HG02852 (cell line): ENCODE data around the gene TRIM8.

ENCODE experiments used
- ATAC-seq: cut with Tn5 transposase; IDR thresholded peaks from one replicate; pipeline ENCODE4 v1.9.1; 2021; ENCODE audit warnings: mild to moderate bottlenecking, moderate library complexity; ENCODE audit not compliant: unreplicated experiment

The TRIM8 gene, protein sequence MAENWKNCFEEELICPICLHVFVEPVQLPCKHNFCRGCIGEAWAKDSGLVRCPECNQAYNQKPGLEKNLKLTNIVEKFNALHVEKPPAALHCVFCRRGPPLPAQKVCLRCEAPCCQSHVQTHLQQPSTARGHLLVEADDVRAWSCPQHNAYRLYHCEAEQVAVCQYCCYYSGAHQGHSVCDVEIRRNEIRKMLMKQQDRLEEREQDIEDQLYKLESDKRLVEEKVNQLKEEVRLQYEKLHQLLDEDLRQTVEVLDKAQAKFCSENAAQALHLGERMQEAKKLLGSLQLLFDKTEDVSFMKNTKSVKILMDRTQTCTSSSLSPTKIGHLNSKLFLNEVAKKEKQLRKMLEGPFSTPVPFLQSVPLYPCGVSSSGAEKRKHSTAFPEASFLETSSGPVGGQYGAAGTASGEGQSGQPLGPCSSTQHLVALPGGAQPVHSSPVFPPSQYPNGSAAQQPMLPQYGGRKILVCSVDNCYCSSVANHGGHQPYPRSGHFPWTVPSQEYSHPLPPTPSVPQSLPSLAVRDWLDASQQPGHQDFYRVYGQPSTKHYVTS

DNA sequence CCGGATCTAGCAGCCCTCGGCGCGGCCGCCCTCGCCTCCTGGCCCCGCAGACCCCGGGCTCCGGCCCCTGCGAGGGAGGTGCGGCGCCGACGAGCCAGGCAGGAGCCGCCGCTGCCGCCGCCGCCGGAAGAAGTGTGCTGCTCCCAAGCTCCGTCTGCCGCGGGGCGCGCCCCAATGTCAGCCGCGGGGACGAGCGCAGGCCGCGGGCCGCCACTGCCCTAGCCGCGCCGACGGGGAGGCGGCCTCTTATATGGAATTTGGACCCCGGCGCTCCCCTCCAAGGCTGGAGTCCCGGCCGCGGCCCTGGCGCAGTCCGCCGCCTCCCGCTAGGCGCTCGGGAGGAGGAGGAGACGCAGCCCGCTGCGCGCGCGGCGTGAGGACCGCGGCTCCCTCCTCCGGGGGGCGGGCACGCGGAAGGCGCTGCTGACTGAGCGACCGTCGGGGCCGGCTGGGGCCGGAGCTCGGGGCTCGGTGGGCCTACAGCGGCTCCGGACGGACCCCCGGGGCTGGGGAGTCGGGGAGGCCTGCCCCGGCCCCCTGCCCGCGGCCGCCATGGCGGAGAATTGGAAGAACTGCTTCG, at the start of gene TRIM8:
Gene TRIM8, plus strand, starts transcription at position 414 of the 580 bp plus-strand sequence. Its CDS starts 139 bp downstream, at position 553.
- no peak for ATAC-seq

DNA sequence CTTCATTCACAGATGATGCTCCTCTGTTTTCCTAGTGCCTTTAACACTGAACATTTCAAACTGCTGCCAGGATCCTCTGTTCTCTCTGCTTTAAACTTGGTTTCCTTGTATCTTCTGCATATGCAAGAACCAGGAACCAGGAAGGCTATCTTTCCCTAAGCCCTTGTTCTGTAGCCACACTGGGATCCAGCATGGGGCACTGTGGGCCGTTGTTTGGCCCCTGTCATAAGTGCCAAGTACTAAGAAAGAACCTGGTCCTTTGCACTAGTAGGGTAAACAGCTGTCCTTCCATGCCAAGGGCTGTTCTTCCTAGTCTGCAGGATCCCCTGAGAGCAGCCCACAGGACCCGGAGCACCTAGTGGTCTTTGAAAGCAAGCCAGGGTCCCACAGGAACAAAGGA, 49.0 kb upstream of the TRIM8 start:
- no peak for ATAC-seq

DNA sequence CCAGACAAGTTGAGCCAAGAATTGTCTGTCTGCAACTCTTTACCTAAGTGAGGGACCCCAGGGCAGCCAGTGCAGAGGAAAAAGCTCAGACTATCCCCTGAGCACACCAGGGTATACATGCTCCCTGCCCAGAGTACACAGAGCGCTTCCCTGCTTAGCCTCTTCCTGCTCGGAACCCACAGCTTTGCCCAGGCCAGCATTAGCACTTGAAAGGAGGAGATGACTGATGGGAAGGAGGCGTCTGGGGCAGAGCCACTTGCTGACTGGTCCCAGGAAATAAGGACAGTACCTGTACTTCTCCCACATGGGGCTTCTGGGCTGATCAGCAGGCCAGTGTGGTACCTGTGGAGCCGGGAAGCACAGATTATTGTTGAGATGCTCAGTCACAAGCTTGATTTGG, 48.4 kb upstream of the TRIM8 start:
- no peak for ATAC-seq

DNA sequence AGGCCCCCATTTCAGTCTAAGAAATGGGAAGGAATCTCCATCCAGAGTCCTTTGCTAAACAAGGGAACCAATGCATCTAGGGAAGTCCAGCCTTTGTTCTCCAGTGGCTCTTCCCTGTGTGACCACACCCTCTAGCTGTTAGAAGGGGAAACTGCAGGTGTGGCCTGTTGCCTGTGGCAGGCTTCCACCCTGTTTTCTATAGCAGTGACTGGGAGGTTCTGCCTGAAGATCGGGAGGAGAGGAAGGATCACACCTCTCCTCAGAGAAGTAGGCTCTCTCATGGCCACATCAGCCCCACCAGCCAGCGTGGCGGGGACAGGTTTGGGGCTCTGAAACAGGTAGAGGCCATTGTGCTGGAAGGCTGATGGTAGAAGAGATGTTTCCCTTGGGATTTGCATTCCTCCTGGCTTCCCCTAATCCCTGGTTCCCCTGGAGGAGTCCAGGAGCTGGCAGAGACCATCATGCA, 47.7 kb upstream of the TRIM8 start:
- no peak for ATAC-seq

DNA sequence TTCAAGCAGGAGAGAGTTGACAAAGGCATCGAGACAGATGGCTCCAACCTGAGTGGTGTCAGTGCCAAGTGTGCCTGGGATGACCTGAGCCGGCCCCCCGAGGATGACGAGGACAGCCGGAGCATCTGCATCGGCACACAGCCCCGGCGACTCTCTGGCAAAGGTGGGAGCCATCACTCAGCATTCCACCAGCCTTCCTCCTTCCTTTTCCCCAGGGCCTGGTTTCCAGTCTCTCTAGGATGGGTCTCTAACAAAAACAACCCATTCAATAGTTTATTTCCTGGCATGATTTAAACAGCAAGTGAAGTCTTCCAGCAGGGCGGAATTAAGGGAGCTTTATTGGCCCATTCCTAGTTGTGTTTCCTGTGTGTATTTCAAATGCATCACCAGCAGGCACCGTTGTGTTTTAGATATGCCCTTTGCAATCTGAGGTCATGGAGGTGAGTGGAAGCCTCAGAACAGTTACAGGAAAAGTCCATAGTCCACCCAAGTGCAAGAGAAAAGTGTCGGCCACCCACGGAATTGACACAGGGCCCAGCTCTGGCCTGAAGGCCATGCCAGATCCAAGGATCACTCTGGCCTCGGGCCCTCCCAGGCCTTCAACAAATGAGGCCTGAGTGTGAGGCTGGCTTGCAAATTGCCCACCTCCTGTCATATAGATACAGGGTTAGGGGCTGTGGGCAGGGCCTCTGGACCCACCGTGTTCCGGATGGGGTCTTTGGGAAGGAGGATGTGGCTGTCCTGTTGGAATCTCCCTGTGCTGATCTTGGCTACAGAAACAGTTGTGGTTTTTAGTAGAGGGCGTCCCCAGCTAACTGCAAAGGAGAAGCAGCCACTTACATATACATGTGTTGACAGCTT, 46.9 kb upstream of the TRIM8 start:
- ATAC-seq: no peak

DNA sequence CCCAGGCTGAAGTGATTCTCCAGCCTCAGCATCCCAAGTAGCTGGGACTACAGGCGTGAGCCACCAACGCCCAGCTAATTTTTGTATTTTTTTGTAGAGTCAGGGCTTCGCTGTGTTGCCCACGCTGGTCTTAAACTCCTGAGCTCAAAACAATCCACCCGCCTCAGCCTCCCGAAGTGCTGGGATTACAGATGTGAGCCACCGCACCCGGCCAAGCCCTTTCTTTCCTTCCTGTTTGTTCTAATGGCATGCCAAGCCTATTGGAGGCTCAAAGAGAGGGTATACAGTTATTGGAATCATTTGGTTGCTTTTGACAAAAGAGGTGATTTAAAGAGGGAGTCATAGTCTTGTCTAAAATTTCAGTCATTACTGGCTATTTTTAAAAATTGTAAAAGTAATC, 46.0 kb upstream of the TRIM8 start:
- no peak for ATAC-seq

DNA sequence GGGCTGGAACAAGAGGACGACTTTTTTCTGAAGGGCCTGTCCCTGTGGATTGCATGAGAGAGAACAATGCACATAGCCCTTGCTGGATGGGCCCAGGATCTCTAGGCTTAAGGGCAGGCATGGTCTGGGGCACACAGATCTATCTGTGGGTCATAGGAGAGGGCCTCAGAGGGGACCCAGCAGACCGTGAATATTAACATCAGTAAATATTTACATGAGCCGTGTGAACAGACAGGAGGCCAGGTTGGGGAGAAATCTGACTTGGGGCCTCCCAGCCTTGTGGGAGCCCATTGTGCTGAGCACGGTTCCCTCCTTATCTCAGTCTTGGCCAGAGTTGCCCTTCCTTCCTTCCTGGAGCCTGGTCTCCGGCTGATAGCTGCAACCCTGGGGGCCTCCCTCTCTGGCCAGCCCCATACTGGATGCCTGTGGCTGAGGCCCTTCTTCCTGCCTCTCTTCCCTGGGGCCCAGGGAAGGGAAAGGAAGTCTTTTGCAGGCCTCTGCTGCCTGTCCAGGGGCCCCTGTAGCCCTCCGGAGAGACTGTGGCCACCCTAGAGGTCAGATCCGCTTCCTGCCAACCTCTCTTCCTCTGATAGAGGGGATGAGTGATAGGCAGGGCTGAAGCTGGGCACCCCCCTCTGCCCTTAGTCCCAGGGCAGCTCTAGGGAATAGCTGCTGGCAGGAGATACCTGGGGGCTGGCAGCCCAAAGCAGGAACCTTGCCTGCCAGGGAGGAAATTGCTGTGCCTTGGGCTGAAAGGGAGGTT, 44.5 kb upstream of the TRIM8 start:
- ATAC-seq: no peak

DNA sequence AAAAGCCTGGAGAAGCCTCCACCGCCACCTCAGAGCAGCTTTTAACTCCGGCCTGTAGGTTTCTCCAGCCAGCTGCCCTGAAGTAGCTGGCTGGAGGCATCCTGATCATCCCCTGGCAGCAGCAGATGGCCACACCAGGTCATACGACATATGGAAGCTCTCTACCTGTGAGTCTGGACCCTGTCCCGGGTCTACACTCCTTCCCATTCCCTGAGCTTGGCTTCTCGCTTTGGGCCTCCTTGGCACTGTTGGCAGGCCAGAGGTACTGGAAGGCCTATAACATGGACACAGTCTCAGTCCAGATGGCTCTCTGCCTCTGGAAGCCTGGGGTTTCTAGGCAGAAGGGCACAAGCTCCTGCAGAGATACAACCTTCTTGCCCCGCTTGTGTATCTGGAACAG, 43.5 kb upstream of the TRIM8 start:
- no peak for ATAC-seq

DNA sequence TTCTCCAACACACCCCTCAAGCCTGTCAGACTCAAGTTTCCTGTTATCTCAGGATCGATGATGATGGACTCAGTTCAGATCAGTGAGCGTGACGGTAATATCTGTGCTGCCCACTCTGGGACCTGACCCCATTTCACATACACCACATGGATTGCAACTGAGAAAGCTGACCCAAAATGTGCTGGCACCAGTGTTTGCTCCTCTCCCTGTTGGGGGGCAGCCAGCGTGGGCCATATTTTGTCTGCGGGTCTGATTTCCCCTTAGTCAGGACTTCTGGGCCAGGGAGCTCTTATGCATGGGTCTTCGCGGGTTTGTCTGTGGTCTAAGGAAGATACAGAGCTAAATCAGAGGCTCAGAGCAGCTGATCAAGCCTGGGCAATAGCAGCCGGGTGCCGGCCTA, 42.6 kb upstream of the TRIM8 start:
- ATAC-seq: no peak

DNA sequence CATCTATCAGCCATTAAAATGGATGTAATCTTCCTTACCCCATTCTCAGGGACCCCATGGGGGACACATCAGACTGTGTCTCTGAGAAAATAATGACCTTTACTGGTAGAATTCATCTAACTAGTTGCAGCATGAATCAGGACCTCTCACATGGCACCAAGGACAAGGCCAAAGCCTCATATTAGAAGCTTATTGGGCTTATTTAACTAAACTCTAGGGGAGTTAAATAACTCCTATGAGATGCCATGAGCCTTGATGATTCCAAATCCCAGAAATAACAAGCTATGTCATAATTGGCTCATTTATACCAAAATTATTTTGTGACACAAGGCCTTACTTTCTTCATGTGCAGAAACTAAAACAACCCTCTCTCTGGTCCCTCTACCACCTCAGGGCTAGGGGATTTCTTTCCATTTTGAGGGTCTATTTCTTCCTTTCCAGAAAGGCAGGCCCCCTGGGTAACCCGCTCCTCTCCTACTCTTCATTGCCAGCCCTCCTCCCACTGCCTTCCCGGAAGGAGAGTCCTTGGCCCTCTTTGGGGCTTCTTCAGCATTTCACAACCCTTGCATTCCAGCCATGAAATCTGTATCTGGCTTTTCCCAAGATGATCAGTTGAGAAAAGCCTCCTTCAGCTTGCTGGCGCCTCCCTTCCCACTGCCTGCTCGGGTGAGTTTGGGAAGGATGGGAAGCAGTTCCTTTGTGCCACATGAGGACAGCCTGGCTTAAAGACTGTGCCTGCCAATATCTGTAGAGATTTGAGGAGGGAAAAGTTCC, 41.8 kb upstream of the TRIM8 start:
- no peak for ATAC-seq

DNA sequence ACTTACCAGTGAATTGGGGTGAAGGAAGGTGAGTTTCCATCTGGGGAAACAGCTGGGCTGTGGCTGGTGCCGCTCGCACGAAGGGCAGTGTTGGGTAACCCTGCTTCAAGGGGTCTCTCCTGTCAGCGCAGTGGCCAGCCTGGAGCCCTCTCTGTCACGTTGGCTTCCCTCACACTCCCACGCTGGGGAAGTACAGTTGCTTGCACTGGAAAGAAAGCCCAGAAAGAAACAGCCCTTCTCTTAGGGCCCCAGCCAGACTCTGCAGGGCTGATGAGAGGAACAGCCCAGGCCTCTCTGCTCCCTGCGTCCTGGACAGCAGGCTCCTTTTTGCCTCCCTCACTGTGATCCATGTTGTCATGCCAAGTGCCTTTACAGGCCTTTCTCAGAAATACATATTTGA, 40.3 kb upstream of the TRIM8 start:
- ATAC-seq: no peak

DNA sequence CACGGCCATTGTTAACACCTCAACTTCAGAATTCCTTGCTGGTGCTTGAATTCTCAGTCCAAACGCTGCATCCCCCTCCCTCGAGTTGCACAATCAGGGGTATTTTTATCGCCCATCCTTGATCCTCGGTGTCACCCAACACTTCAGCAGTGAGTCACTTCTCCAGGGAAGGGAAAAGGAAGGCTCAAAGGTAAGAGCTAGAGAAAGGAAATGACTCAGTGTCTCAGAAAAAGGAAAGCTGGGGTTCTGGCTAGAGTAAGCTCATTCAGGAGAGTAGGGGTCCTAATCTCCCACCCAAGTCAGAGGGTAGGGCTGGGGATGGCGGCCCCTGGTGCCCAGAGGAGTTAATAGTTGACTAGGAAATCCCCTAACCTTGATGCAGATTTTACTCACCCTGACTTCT, 39.8 kb upstream of the TRIM8 start:
- ATAC-seq: no peak

DNA sequence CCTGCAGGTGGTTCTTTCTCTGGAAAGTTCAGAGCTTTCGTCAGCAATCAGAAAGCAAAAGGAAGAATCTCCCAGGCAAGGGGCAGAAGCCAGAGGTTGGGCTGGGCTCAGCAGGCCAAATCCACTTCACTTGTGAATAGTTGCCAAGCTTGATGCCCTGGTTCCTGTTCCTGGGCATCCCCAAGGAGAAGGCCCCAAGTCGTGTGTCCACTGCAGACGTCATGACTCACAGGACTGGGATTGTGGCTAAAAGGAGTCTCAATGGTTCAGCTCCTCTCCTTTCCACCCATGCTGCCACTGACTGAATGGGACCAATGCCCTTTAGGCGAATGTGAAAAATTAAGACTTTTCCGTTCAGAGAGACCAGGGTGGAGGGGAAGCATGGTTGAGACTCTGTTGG, 38.6 kb upstream of the TRIM8 start:
- ATAC-seq: no peak

DNA sequence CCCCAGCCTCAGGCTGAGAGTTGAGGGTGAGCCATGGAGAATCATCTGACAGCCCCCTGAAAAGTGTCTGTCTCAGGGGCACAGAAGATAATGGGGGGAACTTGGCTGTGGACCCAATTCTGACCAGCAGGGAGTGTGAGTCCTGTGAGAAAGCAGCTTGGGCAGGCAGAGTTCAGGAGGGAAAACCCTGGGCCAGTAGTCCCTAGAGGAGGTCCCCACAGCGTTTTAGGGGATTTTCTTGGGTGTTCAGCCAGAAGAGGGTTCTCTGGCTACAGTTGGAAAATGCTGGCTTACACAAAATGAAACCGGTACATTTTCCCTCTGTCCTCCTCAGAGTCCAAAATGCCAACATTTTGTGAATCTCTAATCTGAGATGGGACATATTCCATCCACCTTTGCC, 35.8 kb upstream of the TRIM8 start:
- no peak for ATAC-seq

DNA sequence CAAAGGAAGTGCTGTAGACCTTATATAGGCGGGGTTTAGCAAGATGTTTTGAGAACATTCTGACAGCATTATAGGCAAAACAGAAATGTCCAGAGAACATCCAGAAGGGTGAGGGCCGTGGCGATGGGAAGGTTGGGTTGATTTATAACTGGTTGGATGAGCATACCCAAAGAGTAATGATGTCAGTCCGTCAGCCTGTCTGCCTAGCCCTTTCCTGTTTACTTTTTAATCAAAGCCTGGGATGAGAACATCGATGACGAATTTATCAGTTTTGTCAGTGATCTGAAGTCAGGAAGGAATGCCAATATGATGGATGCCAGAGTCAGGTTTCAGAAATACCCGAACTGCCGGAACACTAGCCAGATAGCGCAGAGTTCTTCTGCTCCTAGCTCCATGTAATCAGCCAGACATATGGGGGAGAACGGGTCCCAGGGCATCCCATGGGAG, 33.8 kb upstream of the TRIM8 start:
- no peak for ATAC-seq

DNA sequence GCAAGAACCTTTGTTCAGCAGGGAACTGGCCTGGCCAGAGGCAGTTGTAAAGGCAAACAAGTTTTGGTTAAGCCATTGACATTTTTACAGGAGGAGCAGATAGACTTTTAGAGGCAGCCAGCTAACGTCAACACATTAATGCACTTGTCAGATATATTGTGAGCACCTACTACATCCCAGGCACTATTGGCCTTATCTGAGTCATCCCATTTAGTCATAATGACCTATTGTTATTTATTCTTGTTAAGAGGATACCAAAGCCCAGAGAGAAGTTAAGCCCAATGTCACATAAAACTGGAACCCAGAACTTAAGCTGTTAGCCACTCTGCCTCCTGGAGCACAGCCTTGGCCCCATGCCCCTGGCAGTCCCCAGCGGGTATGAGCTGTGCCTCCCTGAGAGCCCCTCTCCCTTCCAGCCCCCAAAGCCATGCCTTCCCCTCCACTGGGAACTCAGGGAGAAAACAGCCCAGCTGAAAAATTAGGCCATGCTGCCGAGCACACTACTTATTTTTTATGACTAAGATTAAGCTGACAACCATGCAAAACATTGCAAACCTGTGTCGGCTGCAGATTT, 32.7 kb upstream of the TRIM8 start:
- no peak for ATAC-seq

DNA sequence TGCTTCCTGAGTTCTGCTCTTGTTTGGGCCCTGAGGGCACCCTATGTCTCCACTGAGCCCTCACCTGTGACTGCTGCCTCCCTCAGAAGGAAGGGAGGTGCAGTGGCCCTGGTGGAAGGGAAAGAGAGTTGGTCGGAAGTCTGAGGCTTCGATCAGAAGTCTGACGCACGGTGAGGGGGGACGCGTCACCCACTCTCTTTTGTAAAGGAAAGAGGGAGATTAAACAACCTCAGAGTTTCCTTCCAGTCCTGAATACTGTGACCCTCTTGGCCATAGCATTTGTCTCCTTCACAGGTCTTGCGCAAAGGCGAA, 31.4 kb upstream of the TRIM8 start:
- no peak for ATAC-seq

DNA sequence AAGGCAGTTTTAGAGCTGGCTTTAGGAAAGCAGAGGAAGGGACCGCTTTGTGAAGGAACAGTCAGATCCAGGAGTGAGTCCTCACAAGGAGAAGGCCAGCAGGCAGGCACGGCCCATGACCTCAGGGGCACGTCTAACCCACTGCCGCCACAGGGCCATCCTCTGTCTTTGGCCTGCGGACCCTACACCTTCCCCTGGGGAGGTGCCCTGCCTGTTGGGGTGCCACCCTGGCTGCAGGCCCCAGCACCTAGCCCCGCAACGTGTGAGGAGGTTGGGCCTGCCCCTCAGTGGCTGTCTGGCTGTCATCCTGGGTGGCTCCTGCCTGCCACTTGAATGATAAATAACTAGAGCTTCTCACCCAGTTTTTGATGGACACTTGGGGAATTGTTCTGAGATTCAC, 31.0 kb upstream of the TRIM8 start:
- ATAC-seq: no peak

DNA sequence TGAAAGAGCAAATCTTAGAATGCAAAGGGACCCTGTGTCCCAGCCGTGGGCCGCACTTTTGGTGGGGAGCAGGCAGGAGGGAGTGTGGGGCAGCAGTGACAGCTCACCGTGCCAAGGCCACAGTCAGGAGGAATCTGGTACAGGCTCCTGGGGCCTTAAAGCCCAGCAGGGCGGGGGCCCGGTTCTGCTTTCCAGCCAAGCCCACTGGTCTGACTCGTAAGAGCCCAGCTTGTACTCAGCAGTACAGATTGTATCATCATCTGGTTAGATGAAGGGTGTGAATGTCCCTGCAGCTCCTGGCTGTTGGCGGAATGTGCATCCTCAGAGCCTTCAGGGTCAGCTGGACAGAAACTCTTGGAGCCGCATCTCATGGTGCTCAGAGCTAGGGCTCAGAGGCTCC, 30.5 kb upstream of the TRIM8 start:
- ATAC-seq: no peak

DNA sequence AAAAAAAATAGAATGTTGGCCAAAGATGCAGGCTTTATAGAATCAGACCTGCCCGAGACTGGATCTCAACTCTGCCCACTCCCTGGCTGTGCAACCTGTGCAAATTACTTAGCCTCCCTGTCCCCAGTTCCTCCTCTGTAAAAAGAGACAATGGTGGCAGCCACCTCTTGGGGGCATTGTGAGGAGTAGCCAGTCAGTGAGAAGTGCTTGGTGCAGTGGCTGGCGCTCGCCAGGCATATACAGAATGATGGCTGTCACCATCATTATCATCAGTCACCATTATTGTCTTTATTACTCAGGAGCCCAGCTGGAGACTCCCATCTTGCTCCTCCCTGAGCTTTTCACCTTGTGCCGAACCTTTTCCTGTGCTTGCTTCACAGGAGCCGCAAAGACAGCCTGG, 29.4 kb upstream of the TRIM8 start:
- no peak for ATAC-seq
